RWPE1 (cell line): Measurements from ENCODE around the gene EVC.

Source experiments
- CTCF ChIA-PET: fragments of 350-600 bp; sonication (Branson Sonifier 250); formaldehyde crosslinking; extraction: SDS; loops from one replicate; lab custom pipeline; 2021; lab: Yijun Ruan, JAX
- POLR2A ChIA-PET: fragments of 400-600 bp; formaldehyde crosslinking; extraction: SDS; loops from one replicate; lab custom pipeline; 2020; ENCODE audit warnings: antibody characterized with exemption; ENCODE audit not compliant: low non-redundant PET; lab: Yijun Ruan, JAX
- DNase-seq: peaks from one replicate; pipeline ENCODE4 v3.0.0; 2012; ENCODE audit warnings: low spot score
- H3K27ac ChIP-seq: fragments of 450-650 bp; 2 replicates; pipeline ENCODE4 v1.5.1; 2017
- TF ChIP-seq, protein P1 (sequence below): fragments of 450-650 bp; conservative IDR thresholded peaks from 2 replicates; pipeline ENCODE4 v1.5.1; 2017; ENCODE audit warnings: low read depth, mild to moderate bottlenecking

The EVC gene

DNA sequence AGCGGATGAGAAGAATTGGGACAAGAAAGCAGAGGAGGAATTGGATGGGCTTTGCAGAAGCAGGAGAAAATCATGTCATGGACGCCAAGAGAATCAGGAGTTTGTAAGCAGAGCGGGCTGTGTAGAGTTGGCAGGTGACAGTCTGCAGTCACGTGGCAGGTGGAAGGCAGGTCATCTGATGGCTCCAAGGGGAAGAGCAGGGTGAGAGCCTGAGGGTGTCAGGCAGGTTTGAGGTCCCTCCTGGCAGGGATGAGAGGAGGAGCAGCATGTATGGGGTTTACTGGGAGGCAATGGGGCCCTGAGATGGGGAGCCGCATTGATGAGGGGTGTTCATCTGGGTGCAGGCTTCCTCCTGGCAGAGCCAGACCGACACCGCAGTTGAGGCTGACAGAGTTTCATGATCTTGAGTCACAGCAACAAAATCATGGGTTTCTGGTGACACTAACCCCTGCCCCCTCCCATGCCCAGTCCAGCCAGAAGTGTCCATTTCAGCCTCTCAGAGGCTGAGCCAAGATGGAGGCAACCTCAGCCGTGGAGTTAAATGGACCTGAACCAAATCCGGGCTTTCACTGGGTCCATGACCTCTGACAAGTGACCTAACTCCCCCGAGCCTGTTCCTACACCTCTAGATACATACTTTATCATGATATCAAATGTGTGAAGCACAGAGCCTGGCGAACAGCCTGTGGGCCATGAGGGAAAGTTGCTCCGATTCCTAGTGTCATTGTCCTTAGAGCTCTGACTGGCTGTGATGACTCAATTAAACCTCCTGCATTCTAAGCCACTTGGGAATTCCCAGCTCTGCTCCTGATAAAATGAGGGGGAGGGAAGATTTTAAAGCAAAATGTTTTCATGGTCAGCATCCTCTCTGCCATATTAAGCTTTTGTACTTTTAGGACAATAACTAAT is 36.1 kb downstream of the EVC start:
- CTCF ChIA-PET, result no interaction called here
- TF ChIP-seq, protein P1, sequence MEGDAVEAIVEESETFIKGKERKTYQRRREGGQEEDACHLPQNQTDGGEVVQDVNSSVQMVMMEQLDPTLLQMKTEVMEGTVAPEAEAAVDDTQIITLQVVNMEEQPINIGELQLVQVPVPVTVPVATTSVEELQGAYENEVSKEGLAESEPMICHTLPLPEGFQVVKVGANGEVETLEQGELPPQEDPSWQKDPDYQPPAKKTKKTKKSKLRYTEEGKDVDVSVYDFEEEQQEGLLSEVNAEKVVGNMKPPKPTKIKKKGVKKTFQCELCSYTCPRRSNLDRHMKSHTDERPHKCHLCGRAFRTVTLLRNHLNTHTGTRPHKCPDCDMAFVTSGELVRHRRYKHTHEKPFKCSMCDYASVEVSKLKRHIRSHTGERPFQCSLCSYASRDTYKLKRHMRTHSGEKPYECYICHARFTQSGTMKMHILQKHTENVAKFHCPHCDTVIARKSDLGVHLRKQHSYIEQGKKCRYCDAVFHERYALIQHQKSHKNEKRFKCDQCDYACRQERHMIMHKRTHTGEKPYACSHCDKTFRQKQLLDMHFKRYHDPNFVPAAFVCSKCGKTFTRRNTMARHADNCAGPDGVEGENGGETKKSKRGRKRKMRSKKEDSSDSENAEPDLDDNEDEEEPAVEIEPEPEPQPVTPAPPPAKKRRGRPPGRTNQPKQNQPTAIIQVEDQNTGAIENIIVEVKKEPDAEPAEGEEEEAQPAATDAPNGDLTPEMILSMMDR, result no peak

DNA sequence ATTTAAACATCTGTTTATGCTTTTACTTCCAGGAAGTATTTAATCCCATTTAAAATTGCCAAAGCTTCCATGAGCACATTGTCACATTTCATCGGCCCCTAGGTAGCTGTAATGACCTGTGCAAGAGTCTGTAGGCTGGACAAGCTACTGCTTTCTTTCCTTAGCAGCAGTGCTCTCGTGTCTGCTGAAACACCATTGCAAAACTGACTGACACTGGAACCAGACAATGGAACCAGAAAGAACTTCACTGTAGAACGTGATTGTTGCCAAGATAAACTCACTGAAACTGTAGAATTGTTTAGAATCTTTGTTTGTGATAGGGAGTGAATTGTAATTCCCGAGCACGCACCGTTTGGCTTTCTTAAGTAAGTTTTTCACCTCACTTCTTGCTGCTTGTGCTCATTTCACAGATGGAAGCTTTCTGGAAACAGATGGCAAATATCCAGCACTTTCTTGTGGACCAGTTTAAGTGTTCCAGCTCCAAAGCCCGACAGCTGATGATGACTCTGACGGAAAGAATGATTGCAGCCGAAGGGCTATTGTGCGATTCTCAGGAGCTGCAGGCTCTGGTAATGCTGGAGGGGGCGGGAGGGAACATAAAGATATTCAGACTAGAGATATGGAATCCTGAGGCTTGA is 36.9 kb downstream of the EVC start:
- ChIA-PET CTCF (no interaction called here), POLR2A (interaction anchor here (0.6 kb wide), 1 partner anchor 14 kb away, joined by 3 read pairs; no protein-coding TSS in a partner anchor)
- TF ChIP-seq, protein P1, result no peak
- peak; percentile 73 for DNase-seq
- peak overlapping the region; percentile 87 for H3K27ac ChIP-seq

More for the DNA sequence above, 36.1 kb downstream of the EVC start:
- POLR2A ChIA-PET, result interaction anchor here (0.6 kb wide), 1 partner anchor 14 kb away, joined by 3 read pairs; no protein-coding TSS in a partner anchor
- peak overlapping the region; percentile 87 for H3K27ac ChIP-seq
- no peak for DNase-seq

DNA sequence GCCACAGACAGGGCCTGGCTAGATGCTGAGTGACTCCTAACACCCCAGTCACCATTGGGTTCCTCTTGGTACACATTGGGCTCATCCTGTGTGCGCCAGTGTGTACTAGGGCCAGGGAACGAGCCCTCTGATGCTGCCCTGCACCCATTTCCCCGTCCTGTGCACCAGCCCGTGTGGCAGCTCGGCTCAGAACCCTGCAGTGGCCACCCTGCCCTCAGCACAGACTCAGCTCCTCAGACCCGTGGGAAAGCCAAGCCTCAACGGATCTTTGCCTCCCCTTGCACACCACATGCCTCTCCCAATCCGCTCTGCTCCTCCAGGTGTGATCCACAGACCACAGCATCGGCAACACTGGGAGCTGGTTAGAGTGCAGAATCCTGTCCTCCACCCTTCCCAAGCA is 38.6 kb downstream of the EVC start:
- TF ChIP-seq, protein P1, result no peak
- H3K27ac ChIP-seq, result peak overlapping the region; percentile 70
- no peak for DNase-seq
- POLR2A ChIA-PET, result no interaction called here
- CTCF ChIA-PET, result no interaction called here

DNA sequence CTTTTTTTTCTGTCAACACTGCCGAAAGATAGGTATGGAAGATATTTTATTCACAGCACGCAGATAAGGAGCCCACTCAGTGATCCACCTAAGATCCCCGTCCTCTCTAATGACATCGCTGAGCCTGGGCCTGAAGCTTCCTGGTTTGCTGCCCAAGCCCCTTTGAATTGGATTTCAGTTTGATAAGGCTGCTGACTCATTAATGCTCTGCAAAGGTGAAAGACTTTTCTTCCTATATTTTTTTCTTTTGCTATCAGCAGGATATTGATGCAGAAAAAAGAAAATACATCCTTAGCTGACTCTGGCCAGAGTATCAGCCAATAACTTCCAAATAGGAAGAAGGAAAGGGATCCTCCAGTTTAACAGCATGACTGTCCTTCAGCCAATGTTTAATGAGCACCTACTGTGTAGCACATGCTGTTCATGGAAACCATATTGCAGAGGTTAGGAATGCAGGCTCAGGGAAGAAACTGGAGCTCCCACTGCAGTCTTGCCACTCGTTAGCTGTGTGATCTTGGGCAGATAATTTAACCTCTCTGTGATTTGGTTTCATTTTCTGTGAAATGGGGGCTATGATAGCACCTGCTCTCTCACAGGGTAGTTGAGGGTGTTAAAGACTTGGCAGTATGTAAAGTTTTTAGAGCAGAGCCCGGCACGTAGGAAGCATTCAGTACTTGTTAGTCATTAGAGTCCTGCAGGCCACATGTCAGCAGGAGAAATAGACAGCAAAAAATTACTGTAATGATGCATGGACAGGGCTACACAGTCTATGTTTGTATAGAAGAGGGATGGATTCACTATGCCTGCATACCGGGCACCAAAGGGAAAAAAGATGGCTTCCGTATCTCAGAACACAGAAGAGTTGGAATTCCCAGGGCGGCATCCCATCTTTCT is 39.3 kb downstream of the EVC start:
- ChIA-PET CTCF (no interaction called here), POLR2A (no interaction called here)
- H3K27ac ChIP-seq, result peak overlapping the region; percentile 94
- DNase-seq, result no peak
- TF ChIP-seq, protein P1, result no peak

DNA sequence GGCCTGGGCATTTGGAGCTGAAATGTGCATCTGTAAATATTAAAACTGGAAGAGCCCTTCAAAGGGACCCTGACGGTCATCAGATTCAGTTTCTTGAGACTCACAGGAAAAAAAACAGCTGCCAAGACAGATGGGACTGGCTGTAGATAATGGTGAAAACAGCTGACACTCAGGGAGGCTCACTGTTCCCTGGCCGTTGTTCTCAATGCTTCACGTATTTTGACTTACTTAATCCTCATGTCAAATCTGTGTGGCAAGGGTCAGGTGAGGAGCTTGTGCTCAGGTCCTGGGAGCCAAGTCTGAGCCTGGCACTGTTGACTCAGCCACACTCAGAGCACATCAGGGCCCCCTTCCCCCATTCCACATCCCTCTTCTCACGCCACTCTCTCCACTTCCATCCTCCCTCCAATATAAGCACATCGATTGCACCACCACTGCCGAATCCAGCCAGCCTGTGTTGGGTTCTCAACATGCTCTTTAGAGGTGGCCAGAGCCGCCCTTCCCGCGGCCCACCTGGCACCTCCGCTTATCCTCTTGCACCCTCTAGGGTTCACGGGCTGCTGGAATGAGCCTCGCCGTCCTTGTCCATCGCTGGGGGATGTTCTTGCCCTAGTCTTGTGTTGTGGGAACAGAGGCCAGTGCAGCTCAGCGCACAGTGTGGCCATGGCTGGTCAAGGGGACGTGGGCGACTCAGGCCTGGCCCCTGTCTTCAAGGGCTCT is 40.1 kb downstream of the EVC start:
- TF ChIP-seq, protein P1, result no peak
- POLR2A ChIA-PET, result no interaction called here
- DNase-seq, result no peak
- H3K27ac ChIP-seq, result peak overlapping the region; percentile 94
- CTCF ChIA-PET, result no interaction called here
